GM19372 (cell line): ENCODE results near the gene NRG2.

ENCODE experiments used
- ATAC-seq: cut with Tn5 transposase; IDR thresholded peaks from one replicate; pipeline ENCODE4 v1.9.1; 2021; ENCODE audit warnings: mild to moderate bottlenecking, low read depth, moderate library complexity; ENCODE audit not compliant: unreplicated experiment

Gene NRG2

DNA sequence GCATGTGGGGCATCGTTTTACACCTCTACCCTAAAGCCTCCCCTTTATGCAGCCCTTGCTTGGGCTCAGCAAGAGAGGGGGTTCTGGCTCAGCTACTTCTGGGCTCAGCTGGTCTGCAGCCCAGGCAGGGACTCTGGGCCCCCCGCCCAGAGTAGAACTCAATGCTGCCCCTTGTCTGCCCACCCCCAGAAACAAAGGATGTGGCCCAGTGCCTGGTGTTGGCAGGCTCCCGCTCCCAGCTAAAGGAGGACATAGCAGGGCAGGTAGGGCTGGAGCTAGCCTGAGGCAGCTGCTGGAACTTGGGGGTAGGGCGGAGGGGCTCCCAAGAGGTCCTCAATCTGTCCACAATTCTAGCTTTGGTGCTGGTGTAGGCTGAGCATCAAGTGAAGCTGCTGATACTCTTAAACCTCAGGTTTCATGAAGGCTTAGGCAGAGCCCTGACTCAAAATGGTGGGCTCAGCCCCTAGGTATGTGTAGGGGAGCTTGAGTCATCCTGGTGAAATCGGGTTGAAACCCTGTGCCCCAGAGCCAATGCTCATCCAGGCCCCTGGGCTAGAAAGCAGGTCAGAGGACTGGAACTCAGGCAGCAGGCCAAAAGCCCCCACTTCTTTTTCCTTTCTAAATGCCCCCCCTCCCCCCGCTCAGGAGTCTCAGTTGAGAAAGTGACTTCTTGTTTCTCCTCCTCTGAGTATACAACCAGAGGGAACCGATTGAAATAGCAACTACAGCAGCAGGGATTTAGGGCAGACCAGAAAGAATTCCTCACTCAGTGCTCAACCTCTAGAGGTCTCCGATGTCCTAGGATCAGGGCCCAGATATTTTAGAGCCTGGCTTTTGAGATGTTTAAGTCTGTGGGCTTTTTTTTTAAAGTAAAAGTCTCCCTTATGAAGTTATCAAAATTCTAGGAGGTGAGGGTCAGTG, 236.1 kb downstream of the NRG2 start:
- ATAC-seq, result no peak

DNA sequence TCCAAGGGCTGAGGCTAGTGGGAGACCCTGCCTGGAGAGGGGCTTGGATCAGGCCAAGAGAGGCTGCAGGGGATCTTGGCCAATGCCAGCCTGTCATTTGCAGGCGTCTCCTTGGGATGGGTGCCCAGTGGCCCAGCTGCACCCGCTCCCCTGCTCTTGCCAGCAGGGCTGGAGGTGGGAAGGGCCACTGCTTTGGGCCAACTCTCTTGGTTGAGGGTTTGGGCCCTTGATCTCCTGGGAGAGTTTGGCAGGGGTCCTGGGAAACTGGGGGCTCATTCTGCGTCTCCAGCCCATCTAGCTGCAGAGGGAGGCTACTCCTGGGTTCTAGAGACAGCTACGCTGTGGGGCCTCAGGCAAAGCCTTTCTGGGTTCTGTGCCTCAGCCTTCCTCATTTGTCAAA, 237.0 kb downstream of the NRG2 start:
- ATAC-seq, result no peak

DNA sequence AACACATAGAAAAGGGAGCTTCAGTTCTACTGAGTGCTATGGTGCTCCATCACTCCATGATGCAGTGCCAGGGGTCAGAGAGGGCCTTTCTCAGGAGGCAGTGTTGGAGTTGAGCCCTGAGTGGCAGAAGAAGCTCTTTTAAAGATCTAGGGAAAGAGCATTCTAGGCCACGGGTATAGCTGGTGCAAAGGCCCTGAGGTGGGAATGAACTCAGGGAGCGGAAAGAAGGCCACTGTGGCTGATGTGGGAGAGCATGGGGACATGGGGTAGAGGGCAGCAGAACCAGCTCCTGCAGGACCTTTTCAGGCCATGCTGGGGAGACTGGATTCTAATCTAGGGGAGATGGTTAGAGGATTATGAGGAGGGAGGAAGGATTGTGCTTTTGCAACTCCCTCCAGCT, 237.6 kb downstream of the NRG2 start:
- no peak for ATAC-seq

DNA sequence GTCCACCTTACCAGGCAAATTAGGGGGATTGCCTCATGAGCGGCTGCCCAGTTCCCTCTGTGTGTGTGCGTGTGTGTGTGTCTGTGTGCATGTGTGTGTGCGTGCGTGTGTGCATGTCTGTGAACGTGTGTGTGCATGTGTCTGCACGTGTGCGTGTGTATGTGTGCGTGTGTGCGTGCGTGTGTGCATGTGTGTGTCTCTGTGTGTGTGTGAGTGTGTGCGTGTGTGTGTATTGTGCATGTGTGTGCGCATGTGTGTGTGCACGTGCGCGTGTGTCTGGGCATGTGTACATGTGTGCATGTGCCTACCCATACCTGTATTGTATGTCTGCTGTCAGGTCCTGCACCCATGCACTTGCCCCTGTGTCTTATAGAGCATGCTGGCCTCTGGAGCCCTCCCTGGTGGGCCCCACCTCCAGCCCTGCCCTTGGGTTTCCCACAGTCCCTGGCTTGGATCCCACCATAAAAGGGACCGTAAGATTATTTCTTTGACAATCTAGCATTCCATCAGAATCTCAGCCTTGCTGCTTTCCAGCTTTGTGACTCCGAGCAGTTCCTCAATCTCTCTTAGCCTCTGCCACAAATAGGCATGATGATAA, 238.2 kb downstream of the NRG2 start:
- ATAC-seq, result no peak

DNA sequence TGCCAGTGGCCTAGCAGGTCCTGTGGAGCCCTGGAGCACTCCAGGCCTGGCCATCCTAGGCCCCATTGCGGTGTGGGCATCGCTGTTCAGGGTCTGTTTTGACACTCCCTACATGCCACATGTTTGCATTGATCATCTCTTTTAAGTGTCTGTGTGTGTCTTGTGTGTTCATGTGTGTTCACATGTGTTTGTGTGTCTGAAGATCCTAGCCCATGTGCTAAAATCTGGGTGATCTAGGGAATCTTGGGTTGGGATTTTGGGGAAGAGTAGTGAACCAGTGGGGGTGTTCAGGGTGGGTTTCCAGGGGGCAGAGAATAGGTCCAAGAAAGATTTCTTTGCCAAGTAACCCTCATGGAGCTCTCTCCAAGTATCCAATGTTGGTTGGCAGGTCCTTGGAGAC, 239.1 kb downstream of the NRG2 start:
- ATAC-seq, result no peak

DNA sequence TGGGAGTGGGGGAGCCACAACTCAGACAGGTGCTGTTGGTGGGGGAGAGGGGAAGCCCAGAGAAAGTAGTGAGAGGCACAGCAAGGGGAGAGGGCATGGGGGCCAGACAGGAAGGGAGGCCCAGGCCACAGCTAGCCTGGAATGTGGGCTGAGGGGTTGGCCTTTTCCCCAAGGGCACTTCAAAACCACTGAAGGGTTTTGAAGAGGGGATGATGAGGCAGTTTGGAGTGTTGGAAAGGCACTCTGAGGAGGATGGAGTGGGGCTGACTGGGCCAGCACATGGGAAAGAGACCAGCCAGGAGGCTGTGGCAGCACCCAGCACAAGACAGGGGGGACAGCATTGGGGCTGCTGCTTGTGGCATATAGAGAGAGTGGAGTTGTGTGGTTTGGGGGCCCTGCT, 243.7 kb downstream of the NRG2 start:
- no peak for ATAC-seq

DNA sequence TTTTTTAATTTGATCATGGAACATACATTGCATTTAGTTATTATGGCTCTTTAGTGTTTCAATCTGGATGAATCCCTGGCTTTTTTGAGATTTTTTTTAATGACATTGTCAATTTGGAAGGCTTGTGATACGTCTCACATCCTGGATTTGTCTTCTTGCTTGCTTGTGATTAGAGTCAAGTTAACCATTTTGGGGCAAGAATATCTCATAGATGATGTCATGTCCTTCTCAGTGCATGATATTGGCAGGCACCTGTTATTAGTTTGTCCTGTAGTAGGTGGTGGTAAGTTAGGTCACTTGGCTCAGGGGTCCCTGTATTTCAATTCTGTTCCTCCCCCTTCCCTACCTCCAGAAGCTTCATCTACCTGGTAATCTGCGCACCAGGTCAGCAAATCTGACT, 244.2 kb downstream of the NRG2 start:
- ATAC-seq, result no peak

DNA sequence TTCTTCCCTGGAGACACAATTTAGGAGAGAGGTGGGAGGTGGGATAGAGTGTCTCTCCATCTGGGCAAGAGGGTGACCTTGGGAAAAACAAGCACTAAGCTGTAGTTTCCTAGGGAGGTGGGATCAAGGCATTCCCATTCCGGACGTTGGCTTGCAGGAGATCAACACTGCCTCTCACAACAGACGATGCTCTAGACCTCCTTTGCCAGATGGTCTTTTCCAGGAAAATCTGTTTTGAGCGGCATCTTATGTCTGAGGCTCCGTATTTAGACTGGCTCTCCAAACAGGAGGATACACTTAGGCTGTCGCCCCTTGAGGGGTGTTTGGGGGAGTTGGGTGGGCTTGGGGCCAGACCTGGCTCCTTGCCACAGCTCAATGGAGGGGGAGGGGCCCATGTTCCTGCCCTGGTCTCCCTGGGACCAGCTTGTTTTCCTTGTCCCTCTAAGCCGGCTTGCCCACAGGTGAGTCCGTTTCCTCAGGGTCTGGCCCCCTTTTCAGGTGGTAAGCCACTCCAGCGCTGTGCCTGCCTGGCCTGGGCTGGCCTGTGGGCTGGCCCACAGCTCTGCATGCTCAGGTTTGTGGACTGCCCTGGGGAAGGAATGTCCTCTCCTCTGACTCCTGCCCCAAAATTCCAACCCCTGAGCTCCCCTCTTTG, 245.1 kb downstream of the NRG2 start:
- no peak for ATAC-seq

DNA sequence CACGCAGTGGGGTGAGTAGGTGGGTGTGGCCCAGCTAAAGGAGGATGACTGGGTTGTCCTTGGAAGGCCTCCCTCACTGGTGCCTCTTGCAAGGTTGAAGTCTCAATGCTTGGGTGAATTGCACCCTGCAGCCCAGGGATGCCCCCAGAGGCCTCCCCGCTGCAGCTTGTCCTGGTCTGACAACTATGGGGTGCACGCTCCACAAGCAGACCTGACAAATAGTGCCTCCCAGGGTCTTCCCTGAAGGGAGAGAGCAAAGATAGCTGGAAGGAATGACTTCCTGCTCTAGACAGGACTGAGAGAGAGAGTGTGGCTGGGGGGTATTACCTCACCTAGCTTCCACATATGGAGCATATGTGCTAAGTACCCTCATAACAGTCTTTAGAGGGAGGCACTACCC, 245.8 kb downstream of the NRG2 start:
- no peak for ATAC-seq
